GM23338 (cell line): ENCODE measurements around the gene ACSS3.
"Not testable (repeated sequence)": the region's sequence is repeated elsewhere in the genome, so short reads cannot be mapped to it uniquely, and the experiment has no call there.

Experiments
- EZH2phosphoT487 ChIP-seq: fragments of 200-600 bp; sonication (generic); IDR thresholded peaks from one replicate; pipeline ENCODE4 v1.8.1; 2018; ENCODE audit warnings: antibody characterized with exemption; ENCODE audit not compliant: unreplicated experiment
- JUNB ChIP-seq: IDR thresholded peaks from one replicate; pipeline ENCODE4 v1.6.1; 2016; ENCODE audit warnings: antibody characterized with exemption; ENCODE audit not compliant: unreplicated experiment
- POLR2AphosphoS5 ChIP-seq: IDR thresholded peaks from 2 replicates; pipeline ENCODE4 v1.6.1; 2016; ENCODE audit warnings: antibody characterized with exemption, low read depth
- TF ChIP-seq, protein P1 (sequence below), 2 experiments: fragments of 200-600 bp in 1 of 2; sonication (generic) in 1 of 2; conservative IDR thresholded peaks; 2 replicates each; pipeline versions ENCODE4 v1.5.1 to v1.6.1; 2016 to 2017; ENCODE audit warnings: antibody characterized with exemption in 2 of 2, low read depth in 2 of 2, mild to moderate bottlenecking in 2 of 2, moderate library complexity in 1 of 2
- TF ChIP-seq, protein P2 (sequence below): fragments of 250-450 bp; sonication (Bioruptor Pico); IDR thresholded peaks from 2 replicates; pipeline ENCODE4 v1.5.0; 2020; ENCODE audit warnings: mild to moderate bottlenecking, moderate library complexity
- TF ChIP-seq, protein P3 (sequence below): IDR thresholded peaks from one replicate; pipeline ENCODE4 v1.6.1; 2018; ENCODE audit warnings: antibody characterized with exemption; ENCODE audit not compliant: unreplicated experiment

DNA sequence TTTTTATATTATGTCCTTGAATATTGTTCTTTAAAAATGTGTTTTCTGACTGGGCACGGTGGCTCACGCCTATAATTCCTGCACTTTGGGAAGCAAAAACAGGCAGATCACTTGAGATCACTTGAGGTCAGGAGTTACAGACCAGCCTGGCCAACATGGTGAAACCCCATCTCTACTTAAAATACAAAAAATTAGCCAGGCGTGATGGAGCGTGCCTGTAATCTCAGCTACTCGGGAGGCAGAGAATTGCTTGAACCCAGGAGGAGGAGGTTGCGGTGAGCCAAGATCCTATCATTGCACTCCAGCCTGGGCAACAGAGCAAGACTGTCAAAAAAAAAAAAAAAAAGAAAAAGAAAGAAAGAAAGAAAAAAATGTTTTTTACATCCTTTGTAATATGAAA, 122.7 kb downstream of the ACSS3 start:
- not testable (repeated sequence) for TF ChIP-seq EZH2phosphoT487, JUNB, POLR2AphosphoS5
- TF ChIP-seq, protein P1, sequence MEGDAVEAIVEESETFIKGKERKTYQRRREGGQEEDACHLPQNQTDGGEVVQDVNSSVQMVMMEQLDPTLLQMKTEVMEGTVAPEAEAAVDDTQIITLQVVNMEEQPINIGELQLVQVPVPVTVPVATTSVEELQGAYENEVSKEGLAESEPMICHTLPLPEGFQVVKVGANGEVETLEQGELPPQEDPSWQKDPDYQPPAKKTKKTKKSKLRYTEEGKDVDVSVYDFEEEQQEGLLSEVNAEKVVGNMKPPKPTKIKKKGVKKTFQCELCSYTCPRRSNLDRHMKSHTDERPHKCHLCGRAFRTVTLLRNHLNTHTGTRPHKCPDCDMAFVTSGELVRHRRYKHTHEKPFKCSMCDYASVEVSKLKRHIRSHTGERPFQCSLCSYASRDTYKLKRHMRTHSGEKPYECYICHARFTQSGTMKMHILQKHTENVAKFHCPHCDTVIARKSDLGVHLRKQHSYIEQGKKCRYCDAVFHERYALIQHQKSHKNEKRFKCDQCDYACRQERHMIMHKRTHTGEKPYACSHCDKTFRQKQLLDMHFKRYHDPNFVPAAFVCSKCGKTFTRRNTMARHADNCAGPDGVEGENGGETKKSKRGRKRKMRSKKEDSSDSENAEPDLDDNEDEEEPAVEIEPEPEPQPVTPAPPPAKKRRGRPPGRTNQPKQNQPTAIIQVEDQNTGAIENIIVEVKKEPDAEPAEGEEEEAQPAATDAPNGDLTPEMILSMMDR (conservative IDR thresholded peaks at IDR 0.05; ENCODE audit: low read depth in 2 of 2), result not testable (repeated sequence)
- TF ChIP-seq, protein P2, sequence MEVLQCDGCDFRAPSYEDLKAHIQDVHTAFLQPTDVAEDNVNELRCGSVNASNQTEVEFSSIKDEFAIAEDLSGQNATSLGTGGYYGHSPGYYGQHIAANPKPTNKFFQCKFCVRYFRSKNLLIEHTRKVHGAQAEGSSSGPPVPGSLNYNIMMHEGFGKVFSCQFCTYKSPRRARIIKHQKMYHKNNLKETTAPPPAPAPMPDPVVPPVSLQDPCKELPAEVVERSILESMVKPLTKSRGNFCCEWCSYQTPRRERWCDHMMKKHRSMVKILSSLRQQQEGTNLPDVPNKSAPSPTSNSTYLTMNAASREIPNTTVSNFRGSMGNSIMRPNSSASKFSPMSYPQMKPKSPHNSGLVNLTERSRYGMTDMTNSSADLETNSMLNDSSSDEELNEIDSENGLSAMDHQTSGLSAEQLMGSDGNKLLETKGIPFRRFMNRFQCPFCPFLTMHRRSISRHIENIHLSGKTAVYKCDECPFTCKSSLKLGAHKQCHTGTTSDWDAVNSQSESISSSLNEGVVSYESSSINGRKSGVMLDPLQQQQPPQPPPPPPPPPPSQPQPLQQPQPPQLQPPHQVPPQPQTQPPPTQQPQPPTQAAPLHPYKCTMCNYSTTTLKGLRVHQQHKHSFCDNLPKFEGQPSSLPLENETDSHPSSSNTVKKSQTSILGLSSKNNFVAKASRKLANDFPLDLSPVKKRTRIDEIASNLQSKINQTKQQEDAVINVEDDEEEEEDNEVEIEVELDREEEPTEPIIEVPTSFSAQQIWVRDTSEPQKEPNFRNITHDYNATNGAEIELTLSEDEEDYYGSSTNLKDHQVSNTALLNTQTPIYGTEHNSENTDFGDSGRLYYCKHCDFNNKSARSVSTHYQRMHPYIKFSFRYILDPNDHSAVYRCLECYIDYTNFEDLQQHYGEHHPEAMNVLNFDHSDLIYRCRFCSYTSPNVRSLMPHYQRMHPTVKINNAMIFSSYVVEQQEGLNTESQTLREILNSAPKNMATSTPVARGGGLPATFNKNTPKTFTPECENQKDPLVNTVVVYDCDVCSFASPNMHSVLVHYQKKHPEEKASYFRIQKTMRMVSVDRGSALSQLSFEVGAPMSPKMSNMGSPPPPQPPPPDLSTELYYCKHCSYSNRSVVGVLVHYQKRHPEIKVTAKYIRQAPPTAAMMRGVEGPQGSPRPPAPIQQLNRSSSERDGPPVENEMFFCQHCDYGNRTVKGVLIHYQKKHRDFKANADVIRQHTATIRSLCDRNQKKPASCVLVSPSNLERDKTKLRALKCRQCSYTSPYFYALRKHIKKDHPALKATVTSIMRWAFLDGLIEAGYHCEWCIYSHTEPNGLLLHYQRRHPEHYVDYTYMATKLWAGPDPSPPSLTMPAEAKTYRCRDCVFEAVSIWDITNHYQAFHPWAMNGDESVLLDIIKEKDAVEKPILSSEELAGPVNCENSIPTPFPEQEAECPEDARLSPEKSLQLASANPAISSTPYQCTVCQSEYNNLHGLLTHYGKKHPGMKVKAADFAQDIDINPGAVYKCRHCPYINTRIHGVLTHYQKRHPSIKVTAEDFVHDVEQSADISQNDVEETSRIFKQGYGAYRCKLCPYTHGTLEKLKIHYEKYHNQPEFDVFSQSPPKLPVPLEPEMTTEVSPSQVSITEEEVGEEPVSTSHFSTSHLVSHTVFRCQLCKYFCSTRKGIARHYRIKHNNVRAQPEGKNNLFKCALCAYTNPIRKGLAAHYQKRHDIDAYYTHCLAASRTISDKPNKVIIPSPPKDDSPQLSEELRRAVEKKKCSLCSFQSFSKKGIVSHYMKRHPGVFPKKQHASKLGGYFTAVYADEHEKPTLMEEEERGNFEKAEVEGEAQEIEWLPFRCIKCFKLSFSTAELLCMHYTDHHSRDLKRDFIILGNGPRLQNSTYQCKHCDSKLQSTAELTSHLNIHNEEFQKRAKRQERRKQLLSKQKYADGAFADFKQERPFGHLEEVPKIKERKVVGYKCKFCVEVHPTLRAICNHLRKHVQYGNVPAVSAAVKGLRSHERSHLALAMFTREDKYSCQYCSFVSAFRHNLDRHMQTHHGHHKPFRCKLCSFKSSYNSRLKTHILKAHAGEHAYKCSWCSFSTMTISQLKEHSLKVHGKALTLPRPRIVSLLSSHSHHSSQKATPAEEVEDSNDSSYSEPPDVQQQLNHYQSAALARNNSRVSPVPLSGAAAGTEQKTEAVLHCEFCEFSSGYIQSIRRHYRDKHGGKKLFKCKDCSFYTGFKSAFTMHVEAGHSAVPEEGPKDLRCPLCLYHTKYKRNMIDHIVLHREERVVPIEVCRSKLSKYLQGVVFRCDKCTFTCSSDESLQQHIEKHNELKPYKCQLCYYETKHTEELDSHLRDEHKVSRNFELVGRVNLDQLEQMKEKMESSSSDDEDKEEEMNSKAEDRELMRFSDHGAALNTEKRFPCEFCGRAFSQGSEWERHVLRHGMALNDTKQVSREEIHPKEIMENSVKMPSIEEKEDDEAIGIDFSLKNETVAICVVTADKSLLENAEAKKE, result not testable (repeated sequence)
- TF ChIP-seq, protein P3, sequence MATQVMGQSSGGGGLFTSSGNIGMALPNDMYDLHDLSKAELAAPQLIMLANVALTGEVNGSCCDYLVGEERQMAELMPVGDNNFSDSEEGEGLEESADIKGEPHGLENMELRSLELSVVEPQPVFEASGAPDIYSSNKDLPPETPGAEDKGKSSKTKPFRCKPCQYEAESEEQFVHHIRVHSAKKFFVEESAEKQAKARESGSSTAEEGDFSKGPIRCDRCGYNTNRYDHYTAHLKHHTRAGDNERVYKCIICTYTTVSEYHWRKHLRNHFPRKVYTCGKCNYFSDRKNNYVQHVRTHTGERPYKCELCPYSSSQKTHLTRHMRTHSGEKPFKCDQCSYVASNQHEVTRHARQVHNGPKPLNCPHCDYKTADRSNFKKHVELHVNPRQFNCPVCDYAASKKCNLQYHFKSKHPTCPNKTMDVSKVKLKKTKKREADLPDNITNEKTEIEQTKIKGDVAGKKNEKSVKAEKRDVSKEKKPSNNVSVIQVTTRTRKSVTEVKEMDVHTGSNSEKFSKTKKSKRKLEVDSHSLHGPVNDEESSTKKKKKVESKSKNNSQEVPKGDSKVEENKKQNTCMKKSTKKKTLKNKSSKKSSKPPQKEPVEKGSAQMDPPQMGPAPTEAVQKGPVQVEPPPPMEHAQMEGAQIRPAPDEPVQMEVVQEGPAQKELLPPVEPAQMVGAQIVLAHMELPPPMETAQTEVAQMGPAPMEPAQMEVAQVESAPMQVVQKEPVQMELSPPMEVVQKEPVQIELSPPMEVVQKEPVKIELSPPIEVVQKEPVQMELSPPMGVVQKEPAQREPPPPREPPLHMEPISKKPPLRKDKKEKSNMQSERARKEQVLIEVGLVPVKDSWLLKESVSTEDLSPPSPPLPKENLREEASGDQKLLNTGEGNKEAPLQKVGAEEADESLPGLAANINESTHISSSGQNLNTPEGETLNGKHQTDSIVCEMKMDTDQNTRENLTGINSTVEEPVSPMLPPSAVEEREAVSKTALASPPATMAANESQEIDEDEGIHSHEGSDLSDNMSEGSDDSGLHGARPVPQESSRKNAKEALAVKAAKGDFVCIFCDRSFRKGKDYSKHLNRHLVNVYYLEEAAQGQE, result not testable (repeated sequence)
